ENCODE data around the gene ACSBG1. TPM values are rescaled to one million over a fixed set of nuclear protein-coding genes. Genes with fewer than 3 reads are reported as not detected.

The ACSBG1 gene
- total RNA-seq, 4 donors from 2014 or later, result 0.67 to 6.4 (median 1.9) TPM

DNA sequence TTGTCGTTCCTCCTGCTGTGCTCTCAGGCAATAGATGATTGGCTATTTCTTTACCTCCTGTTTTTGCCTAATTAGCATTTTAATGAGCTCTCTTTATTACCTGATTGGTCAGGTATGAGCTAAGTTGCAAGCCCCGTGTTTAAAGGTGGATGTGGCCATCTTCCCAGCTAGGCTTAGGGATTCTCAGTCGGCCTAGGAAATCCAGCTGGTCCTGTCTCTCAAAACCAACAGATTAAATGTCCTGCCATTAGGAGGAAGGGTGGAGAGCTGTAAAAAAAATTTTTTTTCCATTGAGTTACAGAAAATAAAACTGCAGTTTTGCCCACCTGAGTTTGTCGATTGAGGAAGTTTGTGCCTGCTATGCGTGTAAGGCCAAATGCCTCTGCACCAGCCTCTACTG, 5.4 kb upstream of the ACSBG1 start:
- ATAC-seq, result no peak
- H3K36me3 ChIP-seq, result no peaks in the 10 kb centered on the region
- H3K4me3 ChIP-seq, result no peak overlapping the region
- H3K27ac ChIP-seq, result no peak overlapping the region
- H3K9me3 ChIP-seq, result no peaks in the 10 kb centered on the region
- H3K4me1 ChIP-seq, result peaks cover 0 to 6% (median 0%) of the 10 kb centered on the region in 3 donors
- H3K27me3 ChIP-seq, result peaks cover 4% of the 10 kb centered on the region
- no peak for TF ChIP-seq EP300 (IDR thresholded peaks at IDR 0.05)
- 80 to 90% methylated on average over 2 to 3 of the region's 5 CpGs for WGBS, 2 donors (ENCODE audit: low coverage in 1 of 2)

- H3K9me3 ChIP-seq, result no peaks in the 10 kb centered on the region
- peaks cover 4% of the 10 kb centered on the region for H3K27me3 ChIP-seq
- no peak overlapping the region for H3K27ac ChIP-seq
- H3K4me3 ChIP-seq, result no peak overlapping the region
- TF ChIP-seq POLR2AphosphoS5 (IDR thresholded peaks at IDR 0.05) (no peak), CTCF (IDR thresholded peaks at IDR 0.05) (no peak), EP300 (IDR thresholded peaks at IDR 0.05) (no peak), POLR2A (IDR thresholded peaks at IDR 0.05) (no peak)
- ATAC-seq, result no peak
- H3K36me3 ChIP-seq, result no peaks in the 10 kb centered on the region
- peaks cover 0 to 6% (median 0%) of the 10 kb centered on the region in 3 donors for H3K4me1 ChIP-seq
- WGBS, 2 donors (ENCODE audit: low coverage in 1 of 2), result 73% methylated on average over 3 of the region's 6 CpGs; no CpG with 5 or more reads in 1 of the 2 donors
Measured at GRCh38 chr15:78237146-78237545, 2.8 kb upstream of the ACSBG1 start.

- H3K27ac ChIP-seq, result no peak overlapping the region
- no peaks in the 10 kb centered on the region for H3K36me3 ChIP-seq
- no peaks in the 10 kb centered on the region for H3K9me3 ChIP-seq
- H3K27me3 ChIP-seq, result peaks cover 4% of the 10 kb centered on the region
- H3K4me3 ChIP-seq, result no peak overlapping the region
- H3K4me1 ChIP-seq, result peaks cover 0 to 6% (median 0%) of the 10 kb centered on the region in 3 donors
- TF ChIP-seq CTCF (IDR thresholded peaks at IDR 0.05) (no peak), POLR2AphosphoS5 (IDR thresholded peaks at IDR 0.05) (no peak)
- no peak for ATAC-seq
- 89 to 92% methylated on average over 5 of the region's 6 CpGs for WGBS, 2 donors (ENCODE audit: low coverage in 1 of 2)
Measured at GRCh38 chr15:78236491-78236890, 2.1 kb upstream of the ACSBG1 start.

DNA sequence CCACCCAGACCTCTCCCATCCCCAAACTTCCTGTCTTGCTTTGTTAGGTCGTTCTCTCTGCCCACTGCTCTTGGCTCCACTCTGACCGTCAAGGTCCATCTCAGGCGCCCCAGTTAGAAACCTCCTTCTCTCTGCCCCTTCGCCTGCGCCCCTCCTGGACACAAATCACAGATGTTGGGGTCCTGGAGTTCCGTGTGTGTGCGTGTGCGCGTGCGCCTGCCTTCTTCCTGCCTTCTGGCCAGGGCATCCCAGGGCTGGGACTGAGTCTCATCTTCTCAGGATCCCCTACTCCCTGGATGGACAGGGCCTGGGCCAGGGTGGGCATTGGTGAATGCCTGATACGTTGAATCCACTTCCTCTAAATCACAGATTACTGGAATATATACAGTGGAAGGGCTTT, 869 bp downstream of the ACSBG1 start:
- no peak for ATAC-seq
- Histone ChIP-seq H3K27ac (no peak overlapping the region), H3K36me3 (no peaks in the 10 kb centered on the region), H3K4me1 (no peaks in the 10 kb centered on the region), H3K27me3 (peaks cover 4% of the 10 kb centered on the region), H3K9me3 (no peaks in the 10 kb centered on the region), H3K4me3 (no peak overlapping the region)
- 73 to 78% methylated on average over 4 to 9 of the region's 11 CpGs for WGBS, 2 donors (ENCODE audit: low coverage in 1 of 2)
- TF ChIP-seq CTCF (IDR thresholded peaks at IDR 0.05) (no peak), POLR2A (IDR thresholded peaks at IDR 0.05) (no peak), EP300 (IDR thresholded peaks at IDR 0.05) (no peak), POLR2AphosphoS5 (IDR thresholded peaks at IDR 0.05) (no peak)

DNA sequence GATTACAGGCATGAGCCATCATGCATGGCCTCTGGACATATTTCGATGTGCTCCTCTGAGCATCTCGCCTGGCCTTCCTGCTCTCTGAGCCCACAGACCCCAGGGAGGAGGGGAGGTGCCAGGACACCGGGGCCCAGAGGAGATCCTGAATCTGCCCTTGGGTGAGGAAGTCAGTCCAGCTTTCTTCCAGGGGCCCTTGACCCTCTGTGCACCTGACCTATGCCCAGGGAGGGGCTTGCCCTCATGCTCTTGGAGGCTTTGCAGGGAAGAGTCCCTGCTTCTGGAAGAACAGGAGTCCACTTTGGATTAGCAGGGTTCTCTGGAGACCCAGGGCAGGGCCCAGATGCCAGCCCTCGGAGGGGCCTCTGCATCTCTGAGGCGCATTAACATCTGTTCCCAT, 1.4 kb downstream of the ACSBG1 start:
- no peak for TF ChIP-seq POLR2A (IDR thresholded peaks at IDR 0.05)
- TF ChIP-seq POLR2AphosphoS5 (IDR thresholded peaks at IDR 0.05), result no peak
- no peak for TF ChIP-seq EP300 (IDR thresholded peaks at IDR 0.05)
- no peak for TF ChIP-seq CTCF (IDR thresholded peaks at IDR 0.05)
- Histone ChIP-seq H3K27ac (no peak overlapping the region), H3K4me3 (no peak overlapping the region), H3K36me3 (no peaks in the 10 kb centered on the region), H3K27me3 (peaks cover 4% of the 10 kb centered on the region), H3K9me3 (no peaks in the 10 kb centered on the region), H3K4me1 (no peaks in the 10 kb centered on the region)
- WGBS, 2 donors (ENCODE audit: low coverage in 1 of 2), result 80 to 100% methylated on average over 1 to 3 of the region's 5 CpGs
- ATAC-seq, result no peak

All from gastroesophageal sphincter (tissue), 4 donors.